HG02763 (cell line): Measurements from ENCODE around the gene ZC2HC1C.
"Not testable (repeated sequence)": the region's sequence is repeated elsewhere in the genome, so short reads cannot be mapped to it uniquely, and the experiment has no call there.

Experiments
- ATAC-seq: cut with Tn5 transposase; IDR thresholded peaks from one replicate; pipeline ENCODE4 v1.9.1; 2021; ENCODE audit warnings: mild to moderate bottlenecking, moderate library complexity; ENCODE audit not compliant: unreplicated experiment

The ZC2HC1C gene

GRCh38 chr14:75090353-75090752 lies 20.9 kb downstream of the ZC2HC1C start:
- ATAC-seq: no peak

GRCh38 chr14:75091251-75091650 lies 21.8 kb downstream of the ZC2HC1C start:
- ATAC-seq: no peak

GRCh38 chr14:75092698-75093097 lies 23.3 kb downstream of the ZC2HC1C start:
- no peak for ATAC-seq

- ATAC-seq: no peak
Measured at GRCh38 chr14:75094896-75095295, 25.5 kb downstream of the ZC2HC1C start.

GRCh38 chr14:75095690-75096089 lies 26.2 kb downstream of the ZC2HC1C start:
- ATAC-seq: no peak

GRCh38 chr14:75096959-75097358 lies 27.5 kb downstream of the ZC2HC1C start:
- ATAC-seq: no peak

GRCh38 chr14:75098212-75098611 lies 28.8 kb downstream of the ZC2HC1C start:
- no peak for ATAC-seq

- ATAC-seq: no peak
Measured at GRCh38 chr14:75098682-75099081, 29.2 kb downstream of the ZC2HC1C start.

- no peak for ATAC-seq
Measured at GRCh38 chr14:75101491-75101890, 32.0 kb downstream of the ZC2HC1C start.

GRCh38 chr14:75107186-75107585 lies 37.7 kb downstream of the ZC2HC1C start:
- no peak for ATAC-seq

- ATAC-seq: no peak
Measured at GRCh38 chr14:75109877-75110276, 40.4 kb downstream of the ZC2HC1C start.

- no peak for ATAC-seq
Measured at GRCh38 chr14:75113932-75114539, 44.6 kb downstream of the ZC2HC1C start.

- ATAC-seq: no peak
Measured at GRCh38 chr14:75119056-75119455, 49.6 kb downstream of the ZC2HC1C start.

- no peak for ATAC-seq
Measured at GRCh38 chr14:75120541-75121291, 51.3 kb downstream of the ZC2HC1C start.

GRCh38 chr14:75121552-75121951 lies 52.1 kb downstream of the ZC2HC1C start:
- no peak for ATAC-seq

GRCh38 chr14:75123991-75124390 lies 54.5 kb downstream of the ZC2HC1C start:
- ATAC-seq: no peak

- no peak for ATAC-seq
Measured at GRCh38 chr14:75125617-75126016, 56.2 kb downstream of the ZC2HC1C start.

GRCh38 chr14:75126121-75126544 lies 56.7 kb downstream of the ZC2HC1C start:
- no peak for ATAC-seq

- ATAC-seq: peak; percentile 83
Measured at GRCh38 chr14:75126679-75127473, 57.4 kb downstream of the ZC2HC1C start, which contains the start of gene NEK9. NEK9 (minus strand) TSS chr14:75127048; CDS start chr14:75126921, 127 bp downstream.

GRCh38 chr14:75127474-75127820 lies 58.0 kb downstream of the ZC2HC1C start:
- ATAC-seq: not testable (repeated sequence)

- ATAC-seq: no peak
Measured at GRCh38 chr14:75127903-75128595, 58.6 kb downstream of the ZC2HC1C start.
